ENCODE results near the gene PPP2R5C.

GRCh38 chr14:101757839-101758211, 3.7 kb upstream of the PPP2R5C start:
- TF ChIP-seq POLR2A (IDR thresholded peaks at IDR 0.05) (no peak), CTCF (IDR thresholded peaks at IDR 0.05) (no peak), EP300 (IDR thresholded peaks at IDR 0.05) (no peak), POLR2AphosphoS5 (IDR thresholded peaks at IDR 0.05) (no peak)

Measured in upper lobe of left lung (tissue), 4 donors.